Stimulated activated CD8-positive, alpha-beta memory T cell treated with anti-CD3 and anti-CD28 coated beads, Interleukin-7, amount 100 ng/mL, for 24 hours (primary cell): ENCODE measurements around the gene ACTR10.

Experiments
- DNase-seq: peaks from one replicate; pipeline ENCODE4 v3.0.0-alpha.2; 2020; ENCODE audit warnings: low read depth

ACTR10 gene

DNA sequence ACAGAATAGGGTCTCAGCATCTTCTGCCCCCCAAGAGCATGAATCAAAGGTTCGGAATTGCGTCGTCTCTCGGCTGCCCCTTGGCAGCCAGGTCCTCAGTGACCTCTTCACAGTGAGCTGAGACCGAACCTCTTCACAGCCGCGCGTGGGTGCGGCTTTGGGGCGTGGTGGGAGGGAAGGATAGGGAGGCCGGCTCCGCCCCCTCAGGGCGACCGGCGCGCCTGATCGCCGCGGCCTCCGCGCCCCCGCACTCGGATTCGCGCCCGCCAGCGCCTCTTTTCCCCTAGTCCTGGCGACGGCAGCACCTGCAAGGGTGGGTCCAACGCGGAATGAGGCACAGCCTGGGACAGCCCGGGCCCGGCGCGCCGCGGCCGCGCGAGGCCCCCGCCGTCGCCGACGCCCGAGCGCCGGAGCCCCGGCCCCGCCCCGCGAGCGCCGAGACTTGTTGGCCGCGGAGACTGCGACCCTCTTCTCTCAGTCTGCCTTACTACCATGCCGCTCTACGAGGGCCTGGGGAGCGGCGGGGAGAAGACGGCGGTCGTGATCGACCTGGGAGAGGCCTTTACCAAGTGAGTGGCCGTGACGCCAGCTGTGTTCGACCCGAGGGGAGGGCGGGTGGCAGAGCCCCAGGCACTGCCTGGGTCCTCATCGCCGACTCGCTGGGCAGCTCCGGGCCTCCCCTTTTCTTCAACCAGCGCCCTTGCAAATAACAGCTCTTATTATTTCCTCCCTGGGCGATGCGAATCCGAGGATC lies at the start of gene ACTR10:
TSS of gene ACTR10 (plus strand) at position 424 of the 754 bp plus-strand sequence. CDS start at position 493, 69 bp downstream.
- DNase-seq = peak; percentile 70

GRCh38 chr14:58150243-58150805 lies 49.6 kb upstream of the ACTR10 start:
- DNase-seq = no peak

- no peak for DNase-seq
Measured at GRCh38 chr14:58151133-58152013, 48.6 kb upstream of the ACTR10 start.

- DNase-seq = peak; percentile 19
Measured at GRCh38 chr14:58152014-58152857, 47.7 kb upstream of the ACTR10 start, which contains the start of gene ARMH4. TSS of gene ARMH4 (minus strand) at chr14:58152213. CDS start at chr14:58139358, 12,855 bp downstream.

GRCh38 chr14:58160561-58160960 lies 39.4 kb upstream of the ACTR10 start:
- DNase-seq = no peak

- peak; percentile 64 for DNase-seq
Measured at GRCh38 chr14:58166005-58166983, 33.7 kb upstream of the ACTR10 start.

DNA sequence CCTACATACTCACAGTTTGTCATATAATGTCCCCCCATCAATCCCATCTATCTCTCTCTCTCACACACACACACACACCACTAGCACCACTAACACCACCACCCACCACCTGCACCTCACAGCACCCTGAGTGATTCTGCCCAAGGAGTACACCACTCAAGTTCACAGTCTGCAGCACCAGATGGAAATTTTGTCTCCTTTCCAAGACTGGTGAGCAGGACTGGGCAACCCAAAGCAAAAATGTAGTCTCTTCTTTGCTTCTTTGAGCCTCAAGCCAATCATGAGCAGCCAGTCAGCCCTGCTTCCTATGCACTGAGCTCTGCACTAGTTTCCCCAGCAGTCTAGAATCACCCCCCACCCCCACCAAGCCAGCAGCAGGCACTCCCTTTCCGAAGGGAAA lies 32.9 kb upstream of the ACTR10 start:
- no peak for DNase-seq

- no peak for DNase-seq
Measured at GRCh38 chr14:58167891-58168290, 32.1 kb upstream of the ACTR10 start.

DNA sequence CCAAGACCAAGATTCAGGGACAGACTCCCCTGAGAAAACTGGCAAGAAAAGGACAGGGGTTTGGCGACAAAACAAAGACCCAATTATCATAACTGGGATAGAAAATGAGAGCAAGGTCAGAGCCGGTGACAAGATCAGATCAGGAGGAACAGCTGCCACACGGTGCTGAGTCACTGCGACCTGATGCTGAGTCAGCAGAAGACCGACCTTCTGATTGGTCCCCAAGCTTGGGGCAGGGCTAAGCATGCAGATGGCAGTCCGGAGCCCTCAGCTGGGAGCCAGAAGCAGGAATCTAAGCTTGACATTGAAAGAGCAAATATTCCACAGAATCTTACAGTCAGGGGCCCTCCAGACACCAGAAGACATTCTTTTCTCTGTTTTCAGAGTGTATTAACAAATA lies 28.9 kb upstream of the ACTR10 start:
- no peak for DNase-seq

DNA sequence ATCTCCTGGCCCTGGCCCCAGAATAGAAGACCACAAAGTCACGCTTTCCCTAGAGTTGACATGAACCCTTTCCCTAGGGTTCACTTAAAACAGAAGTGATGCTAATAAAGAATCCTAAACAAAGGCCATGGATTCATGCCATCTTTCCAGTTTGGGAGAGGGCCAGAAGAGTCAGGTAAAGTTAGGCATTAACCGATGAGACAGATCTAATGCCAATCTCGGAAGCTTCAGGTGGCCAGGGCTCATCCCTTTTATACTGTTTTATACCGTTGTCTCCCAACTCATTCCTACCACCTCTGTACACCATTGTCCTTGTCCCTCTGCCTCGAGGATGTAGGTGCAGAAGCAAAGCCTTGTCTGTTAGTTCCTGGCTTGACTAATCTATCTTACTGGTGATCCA lies 22.8 kb upstream of the ACTR10 start:
- DNase-seq = no peak

DNA sequence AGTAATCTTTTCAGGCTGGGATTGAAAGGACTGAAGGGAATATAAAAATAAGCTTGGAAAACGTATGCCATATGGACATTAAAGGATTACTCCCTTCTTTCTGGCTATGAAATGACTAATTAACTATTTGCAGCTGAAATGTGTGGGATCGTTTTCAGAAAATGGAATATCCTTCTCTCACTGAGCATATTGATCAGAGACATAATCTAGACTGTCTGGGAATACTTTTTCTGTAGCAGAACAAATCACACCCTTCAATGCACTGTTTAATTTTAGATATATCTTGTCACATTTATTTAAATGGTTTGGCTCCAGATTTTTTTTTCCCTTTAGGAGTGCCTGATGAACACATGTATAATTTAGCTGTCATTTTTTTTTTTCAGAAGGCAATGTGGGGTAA lies 10.8 kb upstream of the ACTR10 start:
- DNase-seq = no peak

GRCh38 chr14:58191763-58192601 lies 8.0 kb upstream of the ACTR10 start:
- no peak for DNase-seq

- no peak for DNase-seq
Measured at GRCh38 chr14:58193542-58193941, 6.4 kb upstream of the ACTR10 start.

GRCh38 chr14:58196198-58196597 lies 3.8 kb upstream of the ACTR10 start:
- no peak for DNase-seq

GRCh38 chr14:58198086-58198485 lies 1.9 kb upstream of the ACTR10 start:
- no peak for DNase-seq

- DNase-seq = no peak
Measured at GRCh38 chr14:58200480-58200841, 512 bp downstream of the ACTR10 start.

DNA sequence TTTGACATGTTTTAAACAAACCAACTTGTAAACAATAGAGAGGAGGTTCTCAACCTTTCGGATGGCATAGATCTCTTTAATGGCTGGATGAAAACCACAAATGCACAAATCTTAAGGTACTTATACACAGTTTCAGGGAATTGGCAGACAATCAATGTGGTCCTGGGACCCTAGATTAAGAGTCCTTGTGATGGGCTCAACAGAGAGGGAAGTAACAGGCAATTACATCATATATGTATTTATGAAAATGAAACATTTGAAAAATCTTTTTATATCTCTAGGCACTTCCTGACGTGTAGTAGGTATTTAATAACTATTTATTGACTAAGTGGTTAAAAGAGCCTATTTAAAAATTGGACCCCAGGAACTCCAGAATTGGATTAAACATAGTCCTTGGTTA lies 897 bp downstream of the ACTR10 start:
- no peak for DNase-seq

DNA sequence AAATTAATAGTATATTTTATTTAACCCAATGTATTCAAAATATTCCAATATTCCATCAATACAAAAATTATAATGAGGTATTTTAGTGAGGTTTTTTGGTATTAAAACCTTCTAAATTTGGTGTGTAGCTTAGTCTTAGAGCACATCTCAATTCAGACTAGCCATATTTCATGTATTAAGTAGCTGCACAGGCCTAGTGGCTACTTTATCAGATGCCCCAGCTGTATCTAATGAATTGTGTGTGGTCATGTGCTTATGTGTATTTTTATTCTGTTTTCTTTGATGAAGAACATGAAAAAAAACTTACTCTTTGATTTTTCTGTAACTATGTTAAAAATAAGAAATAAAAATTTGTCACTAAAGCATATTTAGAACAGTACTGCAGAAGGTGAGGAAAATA lies 13.2 kb downstream of the ACTR10 start:
- DNase-seq = no peak

DNA sequence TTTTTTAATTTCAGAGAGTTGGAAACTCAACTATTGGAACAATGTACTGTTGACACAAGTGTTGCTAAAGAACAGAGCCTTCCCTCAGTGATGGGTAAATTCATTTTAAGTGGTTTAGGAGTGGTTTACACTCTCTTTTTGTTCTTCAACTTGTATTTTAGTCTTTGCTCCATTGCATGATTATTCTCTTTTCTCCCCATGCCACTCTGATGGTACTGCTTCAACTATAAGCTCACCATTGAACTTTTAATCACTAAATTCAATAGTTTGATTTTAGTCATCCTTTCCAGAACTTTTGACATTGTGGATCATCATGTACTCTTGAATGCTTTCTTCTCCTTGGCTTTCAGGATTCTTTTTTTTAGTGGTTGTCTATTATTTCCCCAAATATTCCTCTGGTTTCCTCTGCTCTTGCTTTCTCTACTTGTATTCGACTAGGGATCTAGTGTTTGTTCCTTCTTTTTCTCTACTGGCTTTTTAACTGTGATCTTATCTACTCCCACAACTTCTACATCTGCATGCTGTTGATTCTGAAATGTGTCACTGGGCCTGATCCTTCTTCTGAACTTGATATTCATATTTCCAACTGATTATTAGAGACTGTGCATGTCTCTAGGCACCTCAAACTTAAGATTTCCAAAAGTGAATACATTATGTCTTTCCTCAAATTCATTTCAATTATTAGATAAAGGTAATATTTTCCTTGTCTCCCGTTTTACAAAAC lies 15.4 kb downstream of the ACTR10 start:
- no peak for DNase-seq
